Endothelial cell of umbilical vein (primary cell): Measurements from ENCODE around the gene SORT1. TPM values are rescaled to one million over a fixed set of nuclear protein-coding genes. Genes with fewer than 3 reads are reported as not detected.

Experiments
- BruUV-seq: library from RNA; stranded (reverse); fragments of 400-500 nt; replicated peaks from 2 replicates; lab custom pipeline; 2021; lab: Mats Ljungman, UMichigan
- CTCF ChIA-PET: fragments of 300-600, 350-600 bp; sonication (Branson Sonifier 250); formaldehyde crosslinking; loops from one replicate; lab custom pipeline; 2021; ENCODE audit warnings: antibody characterized with exemption, inconsistent platforms; lab: Charles Lee
- POLR2A ChIA-PET: fragments of 300-600, 350-600 bp; sonication (Branson Sonifier 250); formaldehyde crosslinking; loops from one replicate; lab custom pipeline; 2021; ENCODE audit warnings: antibody characterized with exemption, inconsistent platforms; lab: Charles Lee
- DNase-seq: peaks from one replicate; pipeline ENCODE4 v3.0.0-alpha.2; 2011; ENCODE audit warnings: low read depth, low spot score
- FAIRE-seq: peaks from 2 replicates; lab custom pipeline; 2011; peaks lifted over from hg19 to GRCh38; lab: Jason Lieb, UNC
- H2AFZ ChIP-seq: 2 replicates; pipeline ENCODE4 v1.6.0; 2012; ENCODE audit warnings: low read depth, low read length, control low read depth, inconsistent platforms
- H3K27ac ChIP-seq: 2 replicates; pipeline ENCODE4 v1.5.1; 2011; ENCODE audit warnings: low read depth, mild to moderate bottlenecking, control low read depth, low read length, moderate library complexity; ENCODE audit not compliant: insufficient read depth
- H3K27me3 ChIP-seq, 2 experiments: 2 replicates each; pipeline versions ENCODE4 v1.6.0 to v1.6.1; 2011; ENCODE audit warnings: low read length in 2 of 2, mixed read lengths in 1 of 2; ENCODE audit not compliant: control insufficient read depth in 2 of 2, insufficient read depth in 2 of 2
- H3K36me3 ChIP-seq, 2 experiments: 2 replicates in 1 of 2; 3 replicates in 1 of 2; pipeline ENCODE4 v1.5.1; 2011; ENCODE audit warnings: low read length in 2 of 2, mild to moderate bottlenecking in 1 of 2, moderate library complexity in 1 of 2; ENCODE audit not compliant: control insufficient read depth in 2 of 2, insufficient read depth in 2 of 2; ENCODE audit errors: extremely low read depth in 1 of 2
- H3K4me1 ChIP-seq: 3 replicates; pipeline ENCODE4 v1.5.1; 2011; ENCODE audit warnings: mild to moderate bottlenecking, low read length; ENCODE audit not compliant: control insufficient read depth, insufficient read depth; ENCODE audit errors: extremely low read depth
- H3K4me2 ChIP-seq: 2 replicates; pipeline ENCODE4 v1.6.1; 2011; ENCODE audit warnings: low read length, control low read depth, mixed read lengths; ENCODE audit not compliant: insufficient read depth
- H3K4me3 ChIP-seq, 3 experiments: fragments of 200-600 bp in 1 of 3; sonication (generic), shearing (Covaris generic) in 1 of 3; replicated peaks in 1 of 3; 2 replicates each; pipeline ENCODE4 v1.5.1; 2011 to 2016; ENCODE audit warnings: control low read depth in 3 of 3, low read length in 3 of 3, mild to moderate bottlenecking in 2 of 3, inconsistent platforms in 1 of 3, low read depth in 1 of 3, moderate library complexity in 1 of 3; ENCODE audit not compliant: insufficient read depth in 1 of 3
- H3K79me2 ChIP-seq: 2 replicates; pipeline ENCODE4 v1.6.0; 2012; ENCODE audit warnings: low read length, inconsistent platforms; ENCODE audit not compliant: control insufficient read depth, insufficient read depth
- H3K9ac ChIP-seq: replicated peaks from 2 replicates; pipeline ENCODE3; 2011; ENCODE audit warnings: low read length, control low read depth; ENCODE audit not compliant: insufficient read depth; ENCODE audit errors: extremely low read depth
- H3K9me1 ChIP-seq: replicated peaks from 3 replicates; pipeline ENCODE4 v1.6.0; 2011; ENCODE audit warnings: mild to moderate bottlenecking, low read length; ENCODE audit not compliant: control insufficient read depth, insufficient read depth; ENCODE audit errors: extremely low read depth
- H3K9me3 ChIP-seq: replicated peaks from 2 replicates; pipeline ENCODE4 v1.5.1; 2012; ENCODE audit warnings: low read length, inconsistent platforms; ENCODE audit not compliant: control insufficient read depth, insufficient read depth
- H4K20me1 ChIP-seq: replicated peaks from 2 replicates; pipeline ENCODE3; 2011; ENCODE audit warnings: mild to moderate bottlenecking, low read length; ENCODE audit not compliant: control insufficient read depth, insufficient read depth; ENCODE audit errors: extremely low read depth
- EZH2 ChIP-seq: IDR thresholded peaks from 2 replicates; pipeline ENCODE4 v1.6.1; 2012; ENCODE audit warnings: borderline replicate concordance, low read depth, mild to moderate bottlenecking, moderate library complexity, low read length, inconsistent platforms; ENCODE audit not compliant: severe bottlenecking
- FOS ChIP-seq: IDR thresholded peaks from 2 replicates; pipeline ENCODE4 v1.6.1; 2011; ENCODE audit warnings: mild to moderate bottlenecking, low read length, moderate library complexity, borderline replicate concordance; ENCODE audit not compliant: insufficient read depth
- GATA2 ChIP-seq: IDR thresholded peaks from 2 replicates; pipeline ENCODE4 v1.7.0; 2011; ENCODE audit warnings: low read depth, mild to moderate bottlenecking, moderate library complexity, mixed read lengths, low read length; ENCODE audit not compliant: insufficient read length, insufficient read depth
- JUN ChIP-seq: IDR thresholded peaks from 2 replicates; pipeline ENCODE4 v1.6.1; 2011; ENCODE audit warnings: borderline replicate concordance, low read depth; ENCODE audit not compliant: insufficient read length, insufficient read depth
- POLR2A ChIP-seq: IDR thresholded peaks from 2 replicates; pipeline ENCODE4 v1.6.1; 2012; ENCODE audit warnings: low read depth, mild to moderate bottlenecking, control low read depth, low read length
- POLR2AphosphoS5 ChIP-seq: IDR thresholded peaks from 2 replicates; pipeline ENCODE4 v1.6.1; 2012; ENCODE audit warnings: low read depth, mild to moderate bottlenecking, control low read depth, low read length, moderate library complexity; ENCODE audit not compliant: insufficient read depth
- dilution Hi-C: fragments of 300-500 bp; cut with MboI; formaldehyde crosslinking; loops from one replicate; pipeline ENCODE4 v1.15.0; 2019; ENCODE audit warnings: low sequenced_read_pairs; ENCODE audit not compliant: extremely low pct_ligation_motif_present
- intact Hi-C: fragments of 100-400 bp; cut with micrococcal nuclease; formaldehyde crosslinking; loops from one replicate; pipeline ENCODE4 v1.10.0; 2022
- polyA plus RNA-seq, 4 experiments: library from polyadenylated mRNA; depleted of rRNA in 3 of 4; stranded (reverse) in 3 of 4; unstranded in 1 of 4; fragments of >200 nt; gene quantifications; 2 replicates each; pipeline versions ENCODE4 v1.2.1 to v1.2.3, GENCODE V29; 2011 to 2012; ENCODE audit warnings: missing spikeins in 1 of 4
- total RNA-seq: library from RNA; stranded (reverse); gene quantifications from 2 replicates; pipeline ENCODE4 v1.2.3, GENCODE V29; 2021
- TF ChIP-seq, protein P1 (sequence below): IDR thresholded peaks from 2 replicates; pipeline ENCODE4 v1.6.1; 2011; ENCODE audit not compliant: insufficient read depth, insufficient read length

SORT1 gene
- total and polyA plus RNA-seq, 2 donors (not counting 3 experiments of a cell fraction or from before 2014, with no cell fraction given), result 6.8 to 17.8 TPM

DNA sequence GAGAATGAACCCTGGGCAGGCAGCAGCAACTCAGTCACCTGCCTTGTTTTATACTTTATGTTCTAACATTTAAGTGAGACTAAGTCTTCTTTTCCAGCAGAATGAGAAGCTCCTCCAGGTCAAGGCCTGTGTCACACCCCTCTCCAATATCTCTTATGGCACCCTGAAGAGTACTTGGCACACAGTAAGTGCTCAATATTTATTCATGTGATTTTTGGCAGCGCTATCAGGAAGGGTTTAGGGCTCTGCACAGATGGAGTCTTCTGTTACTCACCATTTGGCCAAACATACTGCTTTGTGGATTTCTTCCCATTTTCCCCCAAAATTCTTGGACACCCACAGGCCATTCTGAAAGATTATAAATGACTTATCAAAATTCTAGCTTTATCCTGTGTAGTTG is 47.1 kb downstream of the SORT1 start:
- dilution Hi-C loops (no loop called here), intact Hi-C loops (no loop called here)
- Histone ChIP-seq H3K4me3 (no peak overlapping the region), H3K36me3 (no peaks in the 10 kb centered on the region), H2AFZ (no peak overlapping the region), H3K27me3 (peaks cover 5 to 11% of the 10 kb centered on the region in 2 experiments), H3K27ac (no peak overlapping the region), H3K4me2 (no peak overlapping the region), H3K4me1 (no peaks in the 10 kb centered on the region), H3K9ac (no peak overlapping the region), H3K9me3 (no peaks in the 10 kb centered on the region), H3K79me2 (no peaks in the 10 kb centered on the region), H3K9me1 (no peaks in the 10 kb centered on the region), H4K20me1 (no peaks in the 10 kb centered on the region)
- ChIA-PET POLR2A (no interaction called here), CTCF (no interaction called here)
- DNase-seq, result no peak
- TF ChIP-seq, protein P1, sequence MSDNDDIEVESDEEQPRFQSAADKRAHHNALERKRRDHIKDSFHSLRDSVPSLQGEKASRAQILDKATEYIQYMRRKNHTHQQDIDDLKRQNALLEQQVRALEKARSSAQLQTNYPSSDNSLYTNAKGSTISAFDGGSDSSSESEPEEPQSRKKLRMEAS, result no peak
- TF ChIP-seq EZH2 (no peak), GATA2 (no peak), FOS (no peak), POLR2AphosphoS5 (no peak), POLR2A (no peak), JUN (no peak)
- no peak for FAIRE-seq
- no TSS peak for BruUV-seq

DNA sequence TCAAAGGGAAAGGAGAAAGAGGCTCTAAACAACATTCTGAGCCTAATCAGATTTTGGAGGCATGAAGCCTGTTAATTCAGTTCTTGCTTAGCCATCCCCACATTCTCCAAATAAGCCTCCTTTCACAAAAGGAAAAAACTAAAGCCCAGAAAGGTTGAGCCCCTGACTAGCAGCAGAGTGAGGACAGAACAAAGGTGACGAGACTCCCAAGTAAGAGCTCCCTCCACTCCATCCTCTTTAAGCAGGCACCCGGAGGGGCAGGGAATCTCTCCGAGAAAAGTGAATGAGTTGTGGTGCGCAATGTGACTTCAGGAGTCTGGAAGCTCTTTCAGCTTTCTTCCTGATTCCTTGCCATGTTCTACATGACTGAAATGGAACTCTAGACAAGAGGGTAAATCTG is 47.5 kb downstream of the SORT1 start:
- TF ChIP-seq JUN, result no peak
- no peak for TF ChIP-seq POLR2A
- no TSS peak for BruUV-seq
- H3K4me1 ChIP-seq, result no peaks in the 10 kb centered on the region
- no peaks in the 10 kb centered on the region for H3K36me3 ChIP-seq
- intact Hi-C loops, result no loop called here
- H3K79me2 ChIP-seq, result no peaks in the 10 kb centered on the region
- FAIRE-seq (no peak), DNase-seq (no peak)
- ChIA-PET CTCF (no interaction called here), POLR2A (no interaction called here)
- no peak overlapping the region for H3K4me2 ChIP-seq
- no peaks in the 10 kb centered on the region for H3K9me3 ChIP-seq
- H4K20me1 ChIP-seq, result no peaks in the 10 kb centered on the region
- H3K27ac ChIP-seq, result no peak overlapping the region
- no peak overlapping the region for H2AFZ ChIP-seq
- H3K4me3 ChIP-seq, result no peak overlapping the region
- dilution Hi-C loops, result no loop called here
- no peaks in the 10 kb centered on the region for H3K9me1 ChIP-seq
- no peak overlapping the region for H3K9ac ChIP-seq
- H3K27me3 ChIP-seq, result peaks cover 5 to 9% of the 10 kb centered on the region in 2 experiments
